ENCODE results near the gene CNKSR3. TPM values are rescaled to one million over a fixed set of nuclear protein-coding genes. Genes with fewer than 3 reads are reported as not detected.

Gene CNKSR3
- polyA plus RNA-seq, 3 donors = not detected

DNA sequence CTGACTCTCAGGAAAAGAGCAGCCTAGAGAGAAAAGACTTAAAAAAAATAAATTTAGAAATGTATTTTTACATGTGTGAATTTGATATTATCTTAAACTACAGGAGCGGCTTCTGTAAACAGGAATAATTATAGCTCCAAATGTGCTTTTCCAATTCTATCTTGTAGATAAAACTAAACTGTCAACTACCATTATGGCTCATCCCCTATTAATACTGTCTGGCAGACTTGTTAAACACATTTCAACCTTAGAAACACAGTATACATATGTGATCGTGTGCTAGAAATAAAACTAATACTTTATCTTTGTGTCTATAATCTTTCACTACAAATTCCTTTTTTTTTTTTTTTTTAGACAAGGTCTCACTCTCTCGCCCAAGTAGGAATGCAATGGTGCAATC lies 75.8 kb downstream of the CNKSR3 start:
- no peaks in the 10 kb centered on the region for H3K36me3 Mint-ChIP-seq
- no peak overlapping the region for H3K9ac ChIP-seq (ENCODE audit: insufficient read depth, low read length, poor library complexity, severe bottlenecking)
- H3K27ac Mint-ChIP-seq = no peak overlapping the region
- H3K4me1 Mint-ChIP-seq = peaks cover 9% of the 10 kb centered on the region
- no peak overlapping the region for H2AFZ ChIP-seq (ENCODE audit: insufficient read depth, low read depth, low read length, poor library complexity, severe bottlenecking)
- no peaks in the 10 kb centered on the region for H3K79me2 ChIP-seq (ENCODE audit: insufficient read depth, low read length)
- H3K27me3 Mint-ChIP-seq (ENCODE audit: low read depth in 3 of 3) = peaks cover 0 to 3% (median 1%) of the 10 kb centered on the region in 3 donors
- H3K4me3 ChIP-seq (replicated peaks in 1 of 3; ENCODE audit: low read depth in 2 of 3, low read length in 3 of 3) = no peak overlapping the region
- intact Hi-C loops (cut with micrococcal nuclease) = no loop called here
- H4K20me1 ChIP-seq (ENCODE audit: insufficient read depth, low read length) = no peaks in the 10 kb centered on the region
- no peak overlapping the region for H3K4me3 Mint-ChIP-seq
- H3K9me3 ChIP-seq (replicated peaks in 1 of 2; ENCODE audit: control insufficient read depth in 1 of 2, insufficient read depth in 1 of 2, low read length in 2 of 2) = no peaks in the 10 kb centered on the region
- no peaks in the 10 kb centered on the region for H3K27me3 ChIP-seq (ENCODE audit: control insufficient read depth in 2 of 2, insufficient read depth in 2 of 2, low read length in 2 of 2)
- no peak overlapping the region for H3K27ac ChIP-seq (ENCODE audit: low read depth in 1 of 2, low read length in 2 of 2)
- no peaks in the 10 kb centered on the region for H3K36me3 ChIP-seq (replicated peaks in 1 of 2; ENCODE audit: control insufficient read depth in 1 of 2, insufficient read depth in 2 of 2, low read length in 2 of 2)
- TF ChIP-seq, protein P1, sequence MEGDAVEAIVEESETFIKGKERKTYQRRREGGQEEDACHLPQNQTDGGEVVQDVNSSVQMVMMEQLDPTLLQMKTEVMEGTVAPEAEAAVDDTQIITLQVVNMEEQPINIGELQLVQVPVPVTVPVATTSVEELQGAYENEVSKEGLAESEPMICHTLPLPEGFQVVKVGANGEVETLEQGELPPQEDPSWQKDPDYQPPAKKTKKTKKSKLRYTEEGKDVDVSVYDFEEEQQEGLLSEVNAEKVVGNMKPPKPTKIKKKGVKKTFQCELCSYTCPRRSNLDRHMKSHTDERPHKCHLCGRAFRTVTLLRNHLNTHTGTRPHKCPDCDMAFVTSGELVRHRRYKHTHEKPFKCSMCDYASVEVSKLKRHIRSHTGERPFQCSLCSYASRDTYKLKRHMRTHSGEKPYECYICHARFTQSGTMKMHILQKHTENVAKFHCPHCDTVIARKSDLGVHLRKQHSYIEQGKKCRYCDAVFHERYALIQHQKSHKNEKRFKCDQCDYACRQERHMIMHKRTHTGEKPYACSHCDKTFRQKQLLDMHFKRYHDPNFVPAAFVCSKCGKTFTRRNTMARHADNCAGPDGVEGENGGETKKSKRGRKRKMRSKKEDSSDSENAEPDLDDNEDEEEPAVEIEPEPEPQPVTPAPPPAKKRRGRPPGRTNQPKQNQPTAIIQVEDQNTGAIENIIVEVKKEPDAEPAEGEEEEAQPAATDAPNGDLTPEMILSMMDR (IDR thresholded peaks at IDR 0.05) = no peak
- peaks cover 5 to 10% of the 10 kb centered on the region in 2 donors for H3K4me1 ChIP-seq (ENCODE audit: control insufficient read depth in 1 of 2, insufficient read depth in 2 of 2, low read length in 2 of 2)
- no CpG with 5 or more reads among the region's 3 CpGs for WGBS (ENCODE audit: insufficient coverage)
- DNase-seq = no peak
- peaks cover 0 to 2% (median 0%) of the 10 kb centered on the region in 7 donors for H3K9me3 Mint-ChIP-seq
- H3K4me2 ChIP-seq (replicated peaks; ENCODE audit: extremely low read depth, low read length, poor library complexity, severe bottlenecking) = no peak overlapping the region

DNA sequence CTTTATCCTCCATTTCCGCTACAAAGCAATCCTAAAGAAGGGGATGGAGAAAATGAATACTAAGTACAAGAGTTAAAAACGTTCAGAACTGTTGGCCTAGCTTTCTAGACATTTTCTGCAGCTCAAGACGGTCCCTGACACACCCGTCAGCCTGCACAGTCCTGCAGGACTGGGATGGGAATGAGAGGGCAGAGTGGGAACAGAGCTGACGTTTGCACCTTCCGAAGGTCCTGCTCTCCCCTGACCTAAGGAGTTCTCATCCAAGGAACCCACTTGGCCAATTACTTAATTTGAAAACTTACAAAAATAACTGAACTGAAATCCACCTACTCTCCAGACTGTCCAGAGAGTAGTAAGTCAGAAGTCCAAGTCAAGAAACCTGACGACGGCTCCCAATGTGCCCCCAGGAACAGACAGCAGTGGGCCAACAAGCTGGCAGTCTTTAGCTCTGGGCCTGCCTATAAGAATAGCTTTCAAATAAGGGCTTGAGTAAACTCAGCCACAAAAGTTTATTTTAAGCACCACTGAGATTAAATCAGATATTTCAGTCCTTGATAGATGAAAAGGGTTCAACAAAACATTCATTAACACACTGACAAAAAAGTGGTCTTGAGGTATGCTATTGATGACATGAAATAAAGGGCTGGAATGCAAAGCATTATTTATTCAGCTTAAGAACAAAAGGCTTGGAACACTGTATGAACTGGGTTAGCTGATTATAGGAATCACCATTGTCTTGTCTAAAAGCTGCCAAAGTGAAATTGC lies 76.8 kb downstream of the CNKSR3 start:
- no peak overlapping the region for H3K4me3 Mint-ChIP-seq
- H3K4me1 ChIP-seq (ENCODE audit: control insufficient read depth in 1 of 2, insufficient read depth in 2 of 2, low read length in 2 of 2) = peaks cover 5 to 10% of the 10 kb centered on the region in 2 donors
- TF ChIP-seq, protein P1 (IDR thresholded peaks at IDR 0.05) = no peak
- H3K4me3 ChIP-seq (replicated peaks in 1 of 3; ENCODE audit: low read depth in 2 of 3, low read length in 3 of 3) = no peak overlapping the region
- H3K27ac ChIP-seq (ENCODE audit: low read depth in 1 of 2, low read length in 2 of 2) = no peak overlapping the region
- no peaks in the 10 kb centered on the region for H3K36me3 Mint-ChIP-seq
- DNase-seq = no peak
- H3K4me2 ChIP-seq (replicated peaks; ENCODE audit: extremely low read depth, low read length, poor library complexity, severe bottlenecking) = no peak overlapping the region
- peaks cover 0 to 3% (median 0%) of the 10 kb centered on the region in 3 donors for H3K27me3 Mint-ChIP-seq (ENCODE audit: low read depth in 3 of 3)
- WGBS (ENCODE audit: insufficient coverage) = 93% methylated on average over 3 of the region's 8 CpGs
- no peaks in the 10 kb centered on the region for H3K9me3 ChIP-seq (replicated peaks in 1 of 2; ENCODE audit: control insufficient read depth in 1 of 2, insufficient read depth in 1 of 2, low read length in 2 of 2)
- intact Hi-C loops (cut with micrococcal nuclease) = no loop called here
- peaks cover 0 to 2% (median 0%) of the 10 kb centered on the region in 7 donors for H3K9me3 Mint-ChIP-seq
- no peaks in the 10 kb centered on the region for H4K20me1 ChIP-seq (ENCODE audit: insufficient read depth, low read length)
- H3K36me3 ChIP-seq (replicated peaks in 1 of 2; ENCODE audit: control insufficient read depth in 1 of 2, insufficient read depth in 2 of 2, low read length in 2 of 2) = no peaks in the 10 kb centered on the region
- no peaks in the 10 kb centered on the region for H3K79me2 ChIP-seq (ENCODE audit: insufficient read depth, low read length)
- peaks cover 9% of the 10 kb centered on the region for H3K4me1 Mint-ChIP-seq
- no peak overlapping the region for H3K9ac ChIP-seq (ENCODE audit: insufficient read depth, low read length, poor library complexity, severe bottlenecking)
- no peak overlapping the region for H2AFZ ChIP-seq (ENCODE audit: insufficient read depth, low read depth, low read length, poor library complexity, severe bottlenecking)
- no peak overlapping the region for H3K27ac Mint-ChIP-seq
- H3K27me3 ChIP-seq (ENCODE audit: control insufficient read depth in 2 of 2, insufficient read depth in 2 of 2, low read length in 2 of 2) = no peaks in the 10 kb centered on the region

Measured in CD14-positive monocyte (primary cell).